GM21528 (cell line): ENCODE results near the gene LTBP3.

Experiments
- ATAC-seq: cut with Tn5 transposase; IDR thresholded peaks from one replicate; pipeline ENCODE4 v1.9.1; 2021; ENCODE audit warnings: mild to moderate bottlenecking, moderate library complexity; ENCODE audit not compliant: unreplicated experiment, low FRiP score

The LTBP3 gene

GRCh38 chr11:65555693-65556231 is 2.4 kb downstream of the LTBP3 start:
- ATAC-seq: no peak

DNA sequence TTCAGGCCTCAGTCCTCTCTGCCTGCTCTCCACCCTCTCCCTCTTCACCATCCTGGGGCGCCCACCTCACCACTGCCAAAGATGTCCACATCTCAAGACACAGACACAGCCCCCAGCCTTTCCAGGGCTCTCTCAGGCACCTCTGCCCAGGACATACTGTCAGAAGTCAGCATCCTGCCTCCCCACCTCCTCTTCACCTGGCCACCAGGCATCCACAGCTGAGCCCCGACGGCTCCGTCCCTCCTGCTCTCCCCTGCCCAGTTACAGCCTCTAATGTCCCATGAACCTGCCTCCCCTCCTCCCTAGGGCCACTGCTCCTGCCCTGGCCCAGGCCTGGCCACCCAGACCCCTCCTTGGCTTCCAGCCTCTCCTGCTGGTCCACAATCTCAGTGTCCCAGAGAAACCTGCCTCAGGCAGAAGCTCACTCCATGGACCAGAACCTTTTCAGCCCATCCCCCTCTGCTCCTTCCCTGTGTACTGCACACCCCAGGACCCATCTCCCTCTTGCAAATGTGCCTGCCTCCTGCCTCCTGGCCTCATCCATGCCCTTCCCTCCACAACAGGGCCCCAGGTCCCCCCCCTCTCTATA is 3.2 kb downstream of the LTBP3 start:
- ATAC-seq: no peak

DNA sequence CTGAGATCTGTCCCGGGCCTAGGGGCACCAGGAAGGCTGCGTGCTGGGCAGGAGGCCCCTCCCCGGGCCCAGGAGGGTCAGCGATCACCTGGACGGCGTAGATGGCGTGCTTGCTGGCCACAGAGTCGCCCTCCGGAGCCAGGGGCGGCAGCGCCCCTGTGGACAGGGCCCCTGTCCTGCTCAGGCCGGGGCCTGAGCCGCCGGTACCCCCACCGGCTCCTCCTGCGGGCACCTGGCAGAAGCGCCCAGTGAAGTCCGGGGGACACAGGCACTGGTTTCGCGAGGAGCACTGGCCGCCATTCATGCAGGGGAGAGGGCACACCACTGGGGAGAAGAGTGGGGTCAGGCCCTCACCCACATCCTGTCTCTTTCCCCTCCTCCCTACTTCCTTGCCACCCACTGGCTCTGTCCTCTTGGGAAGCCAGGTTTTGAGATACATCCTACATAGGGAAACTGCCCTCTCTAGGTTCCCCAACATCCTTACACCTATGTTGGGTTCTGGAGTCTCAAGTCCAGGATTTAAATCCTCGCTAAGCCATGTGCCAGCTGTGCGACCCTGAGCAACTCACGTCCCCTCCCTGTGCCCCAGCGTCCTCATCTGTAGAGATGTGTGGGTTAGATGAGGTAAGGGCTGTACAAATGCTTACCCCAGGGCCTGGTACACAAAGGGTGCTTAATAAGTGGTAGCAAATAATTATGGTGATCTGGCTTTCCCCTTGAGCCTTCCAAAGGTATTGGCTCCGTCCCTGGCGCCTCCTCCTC is 3.9 kb downstream of the LTBP3 start:
- no peak for ATAC-seq

GRCh38 chr11:65553301-65554001 is 4.7 kb downstream of the LTBP3 start:
- ATAC-seq: no peak

DNA sequence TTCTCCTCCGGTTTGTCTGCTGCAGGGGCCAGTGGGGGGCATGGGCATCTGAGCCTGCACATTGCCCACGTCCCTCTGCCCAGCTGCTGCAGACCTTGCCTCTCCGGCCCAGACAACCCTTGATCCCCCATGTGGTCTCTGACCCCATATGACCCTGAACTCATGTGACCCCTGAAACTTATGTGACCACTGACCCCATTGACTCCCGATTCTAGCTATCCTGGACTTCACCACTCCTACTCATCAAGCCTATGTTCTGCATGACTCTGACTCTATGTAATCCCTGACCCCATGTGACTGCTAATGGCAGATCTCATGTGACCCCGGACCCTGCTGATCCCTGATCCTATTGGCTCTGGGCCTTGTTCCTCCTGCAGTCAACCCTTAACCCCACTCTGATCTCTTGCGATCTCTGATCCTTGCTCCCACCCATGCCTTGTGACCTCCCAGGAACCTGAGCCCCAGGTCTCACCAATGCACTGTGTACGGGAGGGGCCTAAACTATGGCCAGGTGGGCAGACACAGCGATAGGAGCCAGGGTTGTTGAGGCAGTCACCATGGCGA is 5.7 kb downstream of the LTBP3 start:
- no peak for ATAC-seq

GRCh38 chr11:65551572-65552387 is 6.4 kb downstream of the LTBP3 start:
- no peak for ATAC-seq

- ATAC-seq: no peak
Observed at GRCh38 chr11:65549096-65549495, 9.1 kb downstream of the LTBP3 start.

DNA sequence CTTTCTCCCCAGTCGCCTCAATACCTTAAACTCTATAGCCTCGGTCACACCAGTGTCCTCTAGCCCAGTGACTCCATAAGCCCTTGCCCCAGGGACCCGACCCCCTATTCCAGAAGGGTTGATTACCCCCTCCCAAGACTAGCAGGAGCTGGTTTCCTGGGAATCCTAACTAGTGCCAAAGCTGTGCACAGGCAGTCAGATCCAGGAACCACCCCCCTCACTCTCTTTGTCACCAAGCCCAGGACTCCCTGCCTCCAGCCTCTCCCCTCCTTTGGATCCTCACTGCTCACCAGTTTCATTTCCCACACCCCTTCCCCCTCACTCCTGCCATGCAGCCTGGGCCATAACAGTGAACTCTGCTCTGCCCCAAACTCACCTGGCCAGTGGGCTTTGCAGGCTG is 9.8 kb downstream of the LTBP3 start:
- no peak for ATAC-seq

- ATAC-seq: no peak
Observed at GRCh38 chr11:65547446-65548125, 10.6 kb downstream of the LTBP3 start.

DNA sequence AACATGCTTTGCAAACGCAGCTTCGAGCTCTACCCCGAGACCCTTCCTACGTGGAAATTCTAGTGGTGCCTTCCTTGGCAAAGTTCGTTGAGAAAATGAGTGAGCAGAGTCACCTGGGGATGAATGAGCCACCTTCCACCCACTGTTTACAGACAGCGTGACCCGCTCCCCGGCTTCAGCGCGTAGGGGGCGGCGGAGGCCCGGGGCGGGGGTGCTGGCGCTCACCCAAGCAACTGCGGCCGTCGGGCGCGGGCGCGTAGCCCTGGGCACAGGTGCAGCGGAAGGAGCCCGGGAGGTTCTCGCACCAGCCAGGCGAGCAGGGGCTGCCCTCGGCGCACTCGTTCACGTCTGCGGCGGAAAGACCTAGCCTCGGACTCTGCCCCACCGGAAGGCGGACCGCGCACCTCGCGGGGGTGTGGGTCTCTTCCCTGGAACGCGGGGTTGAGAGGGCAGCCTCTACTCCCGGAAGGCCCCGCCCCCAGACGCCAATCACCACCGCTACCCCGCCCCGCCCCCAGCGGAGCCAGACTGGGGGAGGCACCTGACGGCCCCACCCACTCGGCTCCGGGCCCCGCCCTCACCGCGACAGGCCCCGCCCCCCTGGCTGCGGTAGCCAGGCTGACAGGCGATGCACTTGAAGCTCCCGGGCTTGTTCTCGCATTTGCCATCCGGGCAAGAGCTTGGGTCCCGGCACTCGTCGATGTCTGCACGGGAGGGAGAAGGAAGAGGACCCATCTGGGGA is 11.8 kb downstream of the LTBP3 start:
- peak; percentile 57 for ATAC-seq

GRCh38 chr11:65545853-65546216 is 12.3 kb downstream of the LTBP3 start:
- no peak for ATAC-seq

GRCh38 chr11:65542738-65543390 is 15.3 kb downstream of the LTBP3 start:
- ATAC-seq: no peak

- no peak for ATAC-seq
Observed at GRCh38 chr11:65541093-65541982, 16.8 kb downstream of the LTBP3 start.

GRCh38 chr11:65540290-65541092 is 17.7 kb downstream of the LTBP3 start:
- ATAC-seq: peak; percentile 56

GRCh38 chr11:65539744-65540289 is 18.3 kb downstream of the LTBP3 start:
- ATAC-seq: peak; percentile 2

GRCh38 chr11:65538915-65539743 is 19.0 kb downstream of the LTBP3 start:
- no peak for ATAC-seq
